HEK293 (cell line): Measurements from ENCODE around the gene NCCRP1.
"Not testable (repeated sequence)": the region's sequence is repeated elsewhere in the genome, so short reads cannot be mapped to it uniquely, and the experiment has no call there.

ENCODE experiments used
- ZBTB7A ChIP-seq: fragments of 450-650 bp; formaldehyde crosslinking; IDR thresholded peaks from 2 replicates; pipeline ENCODE4 v1.5.1; 2016; ENCODE audit warnings: low read depth, missing biosample characterization, missing genetic modification characterization
- ZNF274 ChIP-seq, 2 experiments: fragments of 200-500 bp in 1 of 2; fragments of 450-650 bp in 1 of 2; sonication (Bioruptor generic) in 1 of 2; formaldehyde crosslinking in 1 of 2; IDR thresholded peaks; 2 replicates each; pipeline versions ENCODE4 v1.5.1 to v1.6.1; 2014 to 2016; ENCODE audit warnings: borderline replicate concordance in 1 of 2, inconsistent platforms in 1 of 2, low read length in 1 of 2, missing biosample characterization in 1 of 2, missing genetic modification characterization in 1 of 2
- ZNF596 ChIP-seq: fragments of 450-650 bp; IDR thresholded peaks from 2 replicates; pipeline ENCODE4 v1.5.0; 2018; ENCODE audit warnings: missing biosample characterization, mild to moderate bottlenecking, missing genetic modification characterization, moderate library complexity
- ZNF843 ChIP-seq: fragments of 450-650 bp; formaldehyde crosslinking; IDR thresholded peaks from 2 replicates; pipeline ENCODE4 v1.5.1; 2016; ENCODE audit warnings: missing biosample characterization, missing genetic modification characterization
- TF ChIP-seq, protein P1 (sequence below): fragments of 450-650 bp; formaldehyde crosslinking; IDR thresholded peaks from 2 replicates; pipeline ENCODE4 v1.5.1; 2016; ENCODE audit warnings: missing biosample characterization, missing genetic modification characterization
- TF ChIP-seq, protein P2 (sequence below): fragments of 450-650 bp; formaldehyde crosslinking; IDR thresholded peaks from 2 replicates; pipeline ENCODE4 v1.5.1; 2016; ENCODE audit warnings: missing biosample characterization, missing genetic modification characterization
- TF ChIP-seq, protein P3 (sequence below): fragments of 450-650 bp; formaldehyde crosslinking; IDR thresholded peaks from 2 replicates; pipeline ENCODE4 v1.5.1; 2017; ENCODE audit warnings: missing biosample characterization, missing genetic modification characterization
- TF ChIP-seq, protein P4 (sequence below): fragments of 450-650 bp; formaldehyde crosslinking; optimal IDR thresholded peaks from 2 replicates; pipeline ENCODE3; 2016; ENCODE audit warnings: missing biosample characterization, mild to moderate bottlenecking, missing genetic modification characterization
- TF ChIP-seq, protein P5 (sequence below): fragments of 450-650 bp; formaldehyde crosslinking; IDR thresholded peaks from 2 replicates; pipeline ENCODE4 v1.5.1; 2016; ENCODE audit warnings: missing biosample characterization, missing genetic modification characterization

DNA sequence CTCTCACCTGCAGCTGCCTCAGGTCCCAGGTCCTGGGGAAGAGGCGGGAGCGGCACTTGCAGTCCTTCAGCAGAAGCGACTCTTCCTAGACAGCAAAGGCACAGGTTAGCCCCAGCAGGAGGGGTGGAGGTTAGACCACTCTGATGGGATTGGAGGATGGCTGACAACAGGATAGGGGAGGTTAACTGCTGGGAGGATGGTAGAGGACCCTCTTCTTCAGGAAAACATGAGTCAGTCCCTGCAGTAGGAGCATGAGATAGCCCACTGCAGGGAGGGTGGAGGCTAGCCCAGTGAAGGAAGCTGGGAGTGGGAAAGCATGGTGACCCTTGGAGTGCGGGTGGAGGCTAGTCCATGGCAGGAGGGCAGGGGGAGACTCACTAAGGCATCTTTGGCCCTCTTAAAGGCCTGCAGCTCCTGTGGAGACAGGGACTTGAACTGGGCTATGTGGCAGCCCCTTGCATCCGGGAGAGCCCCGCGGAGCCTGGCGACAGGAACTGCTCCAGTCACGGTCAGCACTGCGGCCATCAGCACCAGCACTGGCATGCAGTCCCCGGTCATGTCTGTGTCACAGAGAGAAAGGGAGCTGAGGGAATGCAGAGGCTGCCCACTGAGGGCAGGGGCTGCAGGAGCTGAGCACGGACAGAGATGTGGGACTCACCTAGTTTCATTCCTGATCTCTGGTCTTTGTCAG is 47.8 kb downstream of the NCCRP1 start, which contains the start of gene IFNL3:
- TF ChIP-seq, protein P1, sequence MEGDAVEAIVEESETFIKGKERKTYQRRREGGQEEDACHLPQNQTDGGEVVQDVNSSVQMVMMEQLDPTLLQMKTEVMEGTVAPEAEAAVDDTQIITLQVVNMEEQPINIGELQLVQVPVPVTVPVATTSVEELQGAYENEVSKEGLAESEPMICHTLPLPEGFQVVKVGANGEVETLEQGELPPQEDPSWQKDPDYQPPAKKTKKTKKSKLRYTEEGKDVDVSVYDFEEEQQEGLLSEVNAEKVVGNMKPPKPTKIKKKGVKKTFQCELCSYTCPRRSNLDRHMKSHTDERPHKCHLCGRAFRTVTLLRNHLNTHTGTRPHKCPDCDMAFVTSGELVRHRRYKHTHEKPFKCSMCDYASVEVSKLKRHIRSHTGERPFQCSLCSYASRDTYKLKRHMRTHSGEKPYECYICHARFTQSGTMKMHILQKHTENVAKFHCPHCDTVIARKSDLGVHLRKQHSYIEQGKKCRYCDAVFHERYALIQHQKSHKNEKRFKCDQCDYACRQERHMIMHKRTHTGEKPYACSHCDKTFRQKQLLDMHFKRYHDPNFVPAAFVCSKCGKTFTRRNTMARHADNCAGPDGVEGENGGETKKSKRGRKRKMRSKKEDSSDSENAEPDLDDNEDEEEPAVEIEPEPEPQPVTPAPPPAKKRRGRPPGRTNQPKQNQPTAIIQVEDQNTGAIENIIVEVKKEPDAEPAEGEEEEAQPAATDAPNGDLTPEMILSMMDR (tag by site-specific recombination) = not testable (repeated sequence)
- TF ChIP-seq, protein P2, sequence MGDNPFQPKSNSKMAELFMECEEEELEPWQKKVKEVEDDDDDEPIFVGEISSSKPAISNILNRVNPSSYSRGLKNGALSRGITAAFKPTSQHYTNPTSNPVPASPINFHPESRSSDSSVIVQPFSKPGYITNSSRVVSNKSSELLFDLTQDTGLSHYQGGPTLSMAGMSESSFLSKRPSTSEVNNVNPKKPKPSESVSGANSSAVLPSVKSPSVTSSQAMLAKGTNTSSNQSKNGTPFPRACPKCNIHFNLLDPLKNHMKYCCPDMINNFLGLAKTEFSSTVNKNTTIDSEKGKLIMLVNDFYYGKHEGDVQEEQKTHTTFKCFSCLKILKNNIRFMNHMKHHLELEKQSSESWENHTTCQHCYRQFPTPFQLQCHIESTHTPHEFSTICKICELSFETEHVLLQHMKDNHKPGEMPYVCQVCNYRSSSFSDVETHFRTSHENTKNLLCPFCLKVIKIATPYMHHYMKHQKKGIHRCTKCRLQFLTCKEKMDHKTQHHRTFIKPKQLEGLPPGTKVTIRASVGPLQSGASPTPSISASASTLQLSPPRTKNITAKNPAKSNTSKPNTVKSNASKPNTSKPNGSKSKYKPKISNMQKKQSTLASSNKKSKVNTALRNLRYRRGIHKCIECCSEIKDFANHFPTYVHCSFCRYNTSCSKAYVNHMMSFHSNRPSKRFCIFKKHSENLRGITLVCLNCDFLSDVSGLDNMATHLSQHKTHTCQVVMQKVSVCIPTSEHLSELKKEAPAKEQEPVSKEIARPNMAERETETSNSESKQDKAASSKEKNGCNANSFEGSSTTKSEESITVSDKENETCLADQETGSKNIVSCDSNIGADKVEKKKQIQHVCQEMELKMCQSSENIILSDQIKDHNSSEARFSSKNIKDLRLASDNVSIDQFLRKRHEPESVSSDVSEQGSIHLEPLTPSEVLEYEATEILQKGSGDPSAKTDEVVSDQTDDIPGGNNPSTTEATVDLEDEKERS (tag by site-specific recombination) = not testable (repeated sequence)
- TF ChIP-seq, protein P3, sequence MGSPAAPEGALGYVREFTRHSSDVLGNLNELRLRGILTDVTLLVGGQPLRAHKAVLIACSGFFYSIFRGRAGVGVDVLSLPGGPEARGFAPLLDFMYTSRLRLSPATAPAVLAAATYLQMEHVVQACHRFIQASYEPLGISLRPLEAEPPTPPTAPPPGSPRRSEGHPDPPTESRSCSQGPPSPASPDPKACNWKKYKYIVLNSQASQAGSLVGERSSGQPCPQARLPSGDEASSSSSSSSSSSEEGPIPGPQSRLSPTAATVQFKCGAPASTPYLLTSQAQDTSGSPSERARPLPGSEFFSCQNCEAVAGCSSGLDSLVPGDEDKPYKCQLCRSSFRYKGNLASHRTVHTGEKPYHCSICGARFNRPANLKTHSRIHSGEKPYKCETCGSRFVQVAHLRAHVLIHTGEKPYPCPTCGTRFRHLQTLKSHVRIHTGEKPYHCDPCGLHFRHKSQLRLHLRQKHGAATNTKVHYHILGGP = not testable (repeated sequence)
- not testable (repeated sequence) for TF ChIP-seq ZNF596; ZNF274 (IDR thresholded peaks at IDR 0.05; ENCODE audit: low read length); ZNF274 (tag by site-specific recombination; IDR thresholded peaks at IDR 0.05; ENCODE audit: borderline replicate concordance); ZBTB7A (tag by site-specific recombination); ZNF843 (tag by site-specific recombination)
- TF ChIP-seq, protein P4, sequence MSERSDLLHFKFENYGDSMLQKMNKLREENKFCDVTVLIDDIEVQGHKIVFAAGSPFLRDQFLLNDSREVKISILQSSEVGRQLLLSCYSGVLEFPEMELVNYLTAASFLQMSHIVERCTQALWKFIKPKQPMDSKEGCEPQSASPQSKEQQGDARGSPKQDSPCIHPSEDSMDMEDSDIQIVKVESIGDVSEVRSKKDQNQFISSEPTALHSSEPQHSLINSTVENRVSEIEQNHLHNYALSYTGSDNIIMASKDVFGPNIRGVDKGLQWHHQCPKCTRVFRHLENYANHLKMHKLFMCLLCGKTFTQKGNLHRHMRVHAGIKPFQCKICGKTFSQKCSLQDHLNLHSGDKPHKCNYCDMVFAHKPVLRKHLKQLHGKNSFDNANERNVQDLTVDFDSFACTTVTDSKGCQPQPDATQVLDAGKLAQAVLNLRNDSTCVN (tag by site-specific recombination) = not testable (repeated sequence)
- TF ChIP-seq, protein P5, sequence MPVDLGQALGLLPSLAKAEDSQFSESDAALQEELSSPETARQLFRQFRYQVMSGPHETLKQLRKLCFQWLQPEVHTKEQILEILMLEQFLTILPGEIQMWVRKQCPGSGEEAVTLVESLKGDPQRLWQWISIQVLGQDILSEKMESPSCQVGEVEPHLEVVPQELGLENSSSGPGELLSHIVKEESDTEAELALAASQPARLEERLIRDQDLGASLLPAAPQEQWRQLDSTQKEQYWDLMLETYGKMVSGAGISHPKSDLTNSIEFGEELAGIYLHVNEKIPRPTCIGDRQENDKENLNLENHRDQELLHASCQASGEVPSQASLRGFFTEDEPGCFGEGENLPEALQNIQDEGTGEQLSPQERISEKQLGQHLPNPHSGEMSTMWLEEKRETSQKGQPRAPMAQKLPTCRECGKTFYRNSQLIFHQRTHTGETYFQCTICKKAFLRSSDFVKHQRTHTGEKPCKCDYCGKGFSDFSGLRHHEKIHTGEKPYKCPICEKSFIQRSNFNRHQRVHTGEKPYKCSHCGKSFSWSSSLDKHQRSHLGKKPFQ (tag by site-specific recombination) = not testable (repeated sequence)
